Measurements from ENCODE around the gene CWC27. TPM values are rescaled to one million over a fixed set of nuclear protein-coding genes. Genes with fewer than 3 reads are reported as not detected.

Gene CWC27
- total RNA-seq, 1 donor from 2014 or later = 9.9 TPM

DNA sequence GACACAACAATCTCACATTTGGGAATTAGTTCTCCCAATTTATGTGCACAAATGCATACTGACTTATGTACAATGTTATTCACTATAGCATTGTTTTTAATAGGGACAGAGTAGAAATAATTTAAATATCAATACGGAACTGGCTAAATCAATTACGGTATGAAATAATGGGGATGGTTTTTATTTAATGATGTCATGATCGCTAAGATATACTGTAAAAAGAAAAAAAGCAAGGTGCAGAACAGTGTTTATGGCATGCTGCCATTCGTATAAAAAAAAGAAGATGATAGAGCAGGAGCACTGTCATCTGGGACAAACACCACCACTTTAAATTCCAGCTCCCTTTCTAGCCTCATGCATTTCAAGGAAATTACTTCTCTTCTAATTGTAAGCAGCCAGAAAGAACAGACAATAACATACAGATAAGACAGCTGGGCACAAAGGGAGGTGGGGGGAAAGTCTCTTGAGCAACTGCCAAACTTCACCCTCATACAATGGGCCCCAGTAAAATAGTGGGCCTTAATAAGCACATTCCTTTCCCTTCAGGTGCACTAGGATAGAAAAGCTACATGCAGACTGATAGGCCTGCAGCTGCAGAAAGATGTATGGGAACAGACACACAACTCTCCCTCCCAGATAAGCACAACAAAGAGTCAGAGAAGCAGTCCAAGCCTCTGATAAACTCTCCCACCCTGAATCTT lies 8.6 kb upstream of the CWC27 start:
- Histone ChIP-seq H3K9me3 (ENCODE audit: control insufficient read depth in 3 of 3, low read length in 3 of 3) (no peaks in the 10 kb centered on the region), H3K9ac (ENCODE audit: low read depth in 1 of 3, low read length in 3 of 3) (no peak overlapping the region), H3K27me3 (ENCODE audit: control insufficient read depth in 3 of 3, insufficient read depth in 3 of 3, low read length in 3 of 3) (no peaks in the 10 kb centered on the region), H3K36me3 (ENCODE audit: control insufficient read depth in 3 of 3, insufficient read depth in 3 of 3, low read length in 3 of 3) (peaks cover 0 to 8% (median 0%) of the 10 kb centered on the region in 3 donors), H3K4me1 (ENCODE audit: control insufficient read depth in 3 of 3, insufficient read depth in 3 of 3, low read length in 3 of 3) (peaks cover 0 to 9% (median 6%) of the 10 kb centered on the region in 3 donors), H3K4me3 (ENCODE audit: low read length in 3 of 3) (no peak overlapping the region), H3K27ac (ENCODE audit: low read depth, low read length) (no peak overlapping the region)

DNA sequence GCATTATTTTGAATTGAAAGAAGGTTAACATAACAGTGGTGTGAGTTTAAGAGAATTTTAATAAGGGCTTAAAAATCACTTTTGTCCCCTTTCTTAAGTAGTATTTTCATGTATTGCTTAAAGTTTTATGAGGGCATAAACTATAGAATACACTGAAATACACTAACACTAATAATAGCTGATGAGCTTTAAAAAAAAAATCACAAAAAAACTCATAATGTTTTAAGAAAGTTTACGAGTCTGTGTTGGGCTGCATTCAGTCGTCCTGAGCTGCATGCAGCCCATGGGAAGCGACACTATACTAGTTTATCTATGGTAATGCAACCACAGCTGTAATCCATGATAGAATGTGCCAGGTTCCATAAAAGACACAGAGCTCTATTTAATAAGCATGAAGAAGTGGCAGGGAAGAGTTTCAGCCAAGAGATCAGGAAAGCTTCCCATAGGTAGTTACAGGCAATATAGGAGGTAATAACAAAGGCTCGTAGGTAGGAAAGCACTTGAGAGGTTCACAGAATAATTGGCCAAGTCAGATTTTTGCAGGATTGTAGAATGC lies 4.7 kb upstream of the CWC27 start:
- Histone ChIP-seq H3K9ac (ENCODE audit: low read depth in 1 of 3, low read length in 3 of 3) (no peak overlapping the region), H3K4me3 (ENCODE audit: low read length in 3 of 3) (no peak overlapping the region), H3K27ac (ENCODE audit: low read depth, low read length) (no peak overlapping the region), H3K4me1 (ENCODE audit: control insufficient read depth in 3 of 3, insufficient read depth in 3 of 3, low read length in 3 of 3) (peaks cover 14 to 30% (median 28%) of the 10 kb centered on the region in 3 donors), H3K27me3 (ENCODE audit: control insufficient read depth in 3 of 3, insufficient read depth in 3 of 3, low read length in 3 of 3) (no peaks in the 10 kb centered on the region), H3K36me3 (ENCODE audit: control insufficient read depth in 3 of 3, insufficient read depth in 3 of 3, low read length in 3 of 3) (peaks cover 0 to 10% (median 0%) of the 10 kb centered on the region in 3 donors), H3K9me3 (ENCODE audit: control insufficient read depth in 3 of 3, low read length in 3 of 3) (no peaks in the 10 kb centered on the region)

DNA sequence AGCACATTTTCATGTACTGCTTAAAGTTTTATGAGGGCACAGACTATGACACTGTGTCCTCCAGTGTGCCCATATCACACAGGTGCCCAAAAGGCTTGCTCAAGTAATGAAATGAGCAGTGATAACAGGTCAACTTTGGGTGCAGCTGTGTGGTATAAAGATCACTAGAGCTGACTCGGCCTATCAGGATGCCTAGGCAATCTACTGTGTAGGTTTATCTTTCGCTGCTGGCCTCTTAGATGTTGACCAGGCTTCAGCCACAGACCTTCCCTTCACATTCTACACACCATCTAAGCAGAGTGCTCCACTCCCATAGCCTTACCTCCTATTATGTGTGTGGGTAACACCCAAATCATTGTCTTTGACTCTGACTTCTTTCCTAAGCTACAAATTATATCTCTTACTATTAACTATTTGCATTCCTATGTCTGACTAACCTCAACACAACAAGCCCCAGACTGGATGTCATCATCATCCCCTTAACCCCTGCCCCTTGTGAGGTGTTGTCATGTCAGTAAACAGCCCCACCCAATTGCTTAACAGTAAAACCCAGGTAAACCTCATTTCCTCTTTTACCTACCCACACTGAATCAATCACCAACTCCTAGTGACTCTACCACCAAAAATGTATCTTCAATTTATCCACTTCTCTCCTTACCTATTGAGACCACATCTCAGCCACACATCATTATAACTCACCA lies 2.8 kb upstream of the CWC27 start:
- H3K4me1 ChIP-seq (ENCODE audit: control insufficient read depth in 3 of 3, insufficient read depth in 3 of 3, low read length in 3 of 3) = peaks cover 18 to 43% (median 34%) of the 10 kb centered on the region in 3 donors
- H3K27ac ChIP-seq (ENCODE audit: low read depth, low read length) = no peak overlapping the region
- H3K4me3 ChIP-seq (ENCODE audit: low read length in 3 of 3) = peak overlapping the region in 1 of 3 donors; percentile 11
- no peaks in the 10 kb centered on the region for H3K27me3 ChIP-seq (ENCODE audit: control insufficient read depth in 3 of 3, insufficient read depth in 3 of 3, low read length in 3 of 3)
- H3K9ac ChIP-seq (ENCODE audit: low read depth in 1 of 3, low read length in 3 of 3) = no peak overlapping the region
- peaks cover 0 to 10% (median 0%) of the 10 kb centered on the region in 3 donors for H3K36me3 ChIP-seq (ENCODE audit: control insufficient read depth in 3 of 3, insufficient read depth in 3 of 3, low read length in 3 of 3)
- H3K9me3 ChIP-seq (ENCODE audit: control insufficient read depth in 3 of 3, low read length in 3 of 3) = no peaks in the 10 kb centered on the region

DNA sequence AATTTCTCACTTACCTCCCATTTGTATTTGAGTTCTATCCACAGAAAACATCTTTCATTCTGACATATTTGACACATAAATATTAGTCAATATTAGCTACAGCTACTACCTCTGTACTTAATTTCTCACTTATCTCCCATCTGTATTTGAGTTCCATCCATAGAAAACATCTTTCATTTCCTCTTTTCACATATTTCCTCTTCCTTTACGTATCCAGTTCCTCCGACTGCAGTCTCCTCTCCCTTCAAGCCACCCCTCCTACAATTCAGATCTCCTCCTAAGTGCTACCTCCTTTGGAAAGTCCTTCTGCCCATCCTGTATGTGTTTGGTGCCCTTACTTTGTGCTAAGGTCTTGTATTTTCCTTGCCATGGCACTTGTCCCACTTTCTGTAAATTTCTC lies 1.8 kb upstream of the CWC27 start:
- peaks cover 18 to 45% (median 34%) of the 10 kb centered on the region in 3 donors for H3K4me1 ChIP-seq (ENCODE audit: control insufficient read depth in 3 of 3, insufficient read depth in 3 of 3, low read length in 3 of 3)
- H3K27ac ChIP-seq (ENCODE audit: low read depth, low read length) = no peak overlapping the region
- H3K27me3 ChIP-seq (ENCODE audit: control insufficient read depth in 3 of 3, insufficient read depth in 3 of 3, low read length in 3 of 3) = no peaks in the 10 kb centered on the region
- H3K9ac ChIP-seq (ENCODE audit: low read depth in 1 of 3, low read length in 3 of 3) = peak overlapping the region; percentile 94 to 98 (median 97)
- no peaks in the 10 kb centered on the region for H3K9me3 ChIP-seq (ENCODE audit: control insufficient read depth in 3 of 3, low read length in 3 of 3)
- peak overlapping the region; percentile 92 to 95 (median 95) for H3K4me3 ChIP-seq (ENCODE audit: low read length in 3 of 3)
- H3K36me3 ChIP-seq (ENCODE audit: control insufficient read depth in 3 of 3, insufficient read depth in 3 of 3, low read length in 3 of 3) = peaks cover 0 to 10% (median 0%) of the 10 kb centered on the region in 3 donors

DNA sequence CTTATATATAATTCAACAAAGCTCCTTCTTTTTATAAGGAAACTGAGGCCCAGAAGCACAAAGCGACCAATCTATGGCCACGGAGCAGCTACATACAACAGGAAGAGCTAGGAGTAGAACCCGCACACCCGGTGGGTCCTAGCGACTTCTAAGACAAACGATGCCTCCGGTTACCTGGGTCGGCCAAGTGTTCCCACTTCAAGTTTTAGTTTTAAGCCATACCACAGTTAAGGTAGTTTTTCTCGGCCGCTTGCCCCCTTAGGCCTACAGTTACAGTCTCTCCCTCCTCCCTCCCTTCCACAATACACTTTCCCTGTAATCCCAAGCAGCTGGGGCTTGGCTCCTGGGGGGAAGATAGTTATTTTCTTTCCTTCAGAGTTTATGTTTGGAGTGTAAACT lies 772 bp upstream of the CWC27 start:
- H3K4me1 ChIP-seq (ENCODE audit: control insufficient read depth in 3 of 3, insufficient read depth in 3 of 3, low read length in 3 of 3) = peaks cover 18 to 45% (median 34%) of the 10 kb centered on the region in 3 donors
- H3K27ac ChIP-seq (ENCODE audit: low read depth, low read length) = peak overlapping the region; percentile 91
- peak overlapping the region; percentile 92 to 95 (median 95) for H3K4me3 ChIP-seq (ENCODE audit: low read length in 3 of 3)
- no peaks in the 10 kb centered on the region for H3K9me3 ChIP-seq (ENCODE audit: control insufficient read depth in 3 of 3, low read length in 3 of 3)
- H3K9ac ChIP-seq (ENCODE audit: low read depth in 1 of 3, low read length in 3 of 3) = peak overlapping the region; percentile 94 to 98 (median 97)
- peaks cover 0 to 10% (median 0%) of the 10 kb centered on the region in 3 donors for H3K36me3 ChIP-seq (ENCODE audit: control insufficient read depth in 3 of 3, insufficient read depth in 3 of 3, low read length in 3 of 3)
- no peaks in the 10 kb centered on the region for H3K27me3 ChIP-seq (ENCODE audit: control insufficient read depth in 3 of 3, insufficient read depth in 3 of 3, low read length in 3 of 3)

DNA sequence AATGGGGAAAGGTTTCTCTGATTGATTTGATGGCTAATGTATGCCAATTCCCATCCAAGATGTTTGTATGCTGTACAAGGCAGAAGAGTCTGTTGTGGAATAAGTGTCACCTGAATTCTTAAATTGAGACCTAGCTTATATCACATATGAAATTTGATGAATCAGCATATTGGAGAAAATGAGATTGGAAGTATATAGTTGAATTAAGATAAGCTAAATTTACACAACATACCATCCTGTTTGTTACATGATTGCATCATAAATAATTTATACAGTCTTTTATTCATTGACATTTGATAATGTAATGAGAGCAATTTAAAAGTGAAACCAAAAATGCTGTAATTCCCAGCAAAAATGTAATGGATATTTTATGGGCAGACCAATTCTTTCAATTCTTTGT lies 1.1 kb downstream of the CWC27 start:
- no peak overlapping the region for H3K9ac ChIP-seq (ENCODE audit: low read depth in 1 of 3, low read length in 3 of 3)
- H3K27me3 ChIP-seq (ENCODE audit: control insufficient read depth in 3 of 3, insufficient read depth in 3 of 3, low read length in 3 of 3) = no peaks in the 10 kb centered on the region
- H3K4me1 ChIP-seq (ENCODE audit: control insufficient read depth in 3 of 3, insufficient read depth in 3 of 3, low read length in 3 of 3) = peaks cover 18 to 39% (median 29%) of the 10 kb centered on the region in 3 donors
- H3K9me3 ChIP-seq (ENCODE audit: control insufficient read depth in 3 of 3, low read length in 3 of 3) = no peaks in the 10 kb centered on the region
- no peak overlapping the region for H3K27ac ChIP-seq (ENCODE audit: low read depth, low read length)
- peaks cover 0 to 3% (median under 1%) of the 10 kb centered on the region in 3 donors for H3K36me3 ChIP-seq (ENCODE audit: control insufficient read depth in 3 of 3, insufficient read depth in 3 of 3, low read length in 3 of 3)
- peak overlapping the region; percentile 92 to 95 (median 95) for H3K4me3 ChIP-seq (ENCODE audit: low read length in 3 of 3)

DNA sequence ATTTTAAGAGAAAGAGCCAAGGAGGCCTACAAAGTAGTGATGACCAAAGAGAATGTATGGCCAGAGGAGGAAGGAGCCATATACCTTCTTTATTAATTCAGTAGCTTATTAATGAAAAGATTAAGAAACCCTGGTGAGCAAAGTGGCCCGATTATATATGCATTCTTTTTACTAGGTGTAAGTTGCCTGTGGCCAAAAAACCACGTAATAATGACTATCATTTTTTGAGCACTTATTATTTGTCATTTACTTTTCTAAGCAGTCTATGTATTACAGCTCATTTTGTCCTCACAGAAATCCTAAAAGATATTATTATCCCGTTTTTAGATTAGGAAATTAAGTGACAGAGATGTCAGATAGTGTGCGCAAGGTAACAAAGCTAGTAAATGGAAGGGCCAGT lies 3.0 kb downstream of the CWC27 start:
- no peaks in the 10 kb centered on the region for H3K27me3 ChIP-seq (ENCODE audit: control insufficient read depth in 3 of 3, insufficient read depth in 3 of 3, low read length in 3 of 3)
- peaks cover 0 to 5% (median 4%) of the 10 kb centered on the region in 3 donors for H3K36me3 ChIP-seq (ENCODE audit: control insufficient read depth in 3 of 3, insufficient read depth in 3 of 3, low read length in 3 of 3)
- no peak overlapping the region for H3K27ac ChIP-seq (ENCODE audit: low read depth, low read length)
- peaks cover 10 to 29% (median 18%) of the 10 kb centered on the region in 3 donors for H3K4me1 ChIP-seq (ENCODE audit: control insufficient read depth in 3 of 3, insufficient read depth in 3 of 3, low read length in 3 of 3)
- no peak overlapping the region for H3K9ac ChIP-seq (ENCODE audit: low read depth in 1 of 3, low read length in 3 of 3)
- no peak overlapping the region for H3K4me3 ChIP-seq (ENCODE audit: low read length in 3 of 3)
- H3K9me3 ChIP-seq (ENCODE audit: control insufficient read depth in 3 of 3, low read length in 3 of 3) = no peaks in the 10 kb centered on the region

DNA sequence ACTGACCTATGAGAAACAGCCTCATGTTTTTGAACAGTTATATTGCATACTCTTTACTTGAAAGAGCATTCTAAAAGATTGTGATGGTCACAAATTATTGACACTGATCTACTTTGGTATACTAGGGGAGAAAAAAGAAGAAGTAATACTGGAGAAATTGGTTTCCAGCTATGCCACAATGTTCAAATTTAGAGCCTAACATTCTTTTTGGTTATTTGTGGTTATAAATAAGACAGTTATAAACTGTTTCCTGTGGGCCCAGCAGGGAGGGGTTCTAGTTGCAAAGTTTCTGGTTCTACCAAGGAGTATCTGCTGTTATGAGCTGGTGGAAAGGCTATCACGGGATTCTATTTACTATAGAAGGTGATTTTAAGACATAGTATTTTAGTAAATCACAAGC lies 4.8 kb downstream of the CWC27 start:
- no peaks in the 10 kb centered on the region for H3K9me3 ChIP-seq (ENCODE audit: control insufficient read depth in 3 of 3, low read length in 3 of 3)
- H3K36me3 ChIP-seq (ENCODE audit: control insufficient read depth in 3 of 3, insufficient read depth in 3 of 3, low read length in 3 of 3) = peaks cover 0 to 5% (median 4%) of the 10 kb centered on the region in 3 donors
- H3K4me1 ChIP-seq (ENCODE audit: control insufficient read depth in 3 of 3, insufficient read depth in 3 of 3, low read length in 3 of 3) = peaks cover 3 to 17% (median 7%) of the 10 kb centered on the region in 3 donors
- H3K27ac ChIP-seq (ENCODE audit: low read depth, low read length) = no peak overlapping the region
- H3K4me3 ChIP-seq (ENCODE audit: low read length in 3 of 3) = no peak overlapping the region
- H3K9ac ChIP-seq (ENCODE audit: low read depth in 1 of 3, low read length in 3 of 3) = no peak overlapping the region
- no peaks in the 10 kb centered on the region for H3K27me3 ChIP-seq (ENCODE audit: control insufficient read depth in 3 of 3, insufficient read depth in 3 of 3, low read length in 3 of 3)

DNA sequence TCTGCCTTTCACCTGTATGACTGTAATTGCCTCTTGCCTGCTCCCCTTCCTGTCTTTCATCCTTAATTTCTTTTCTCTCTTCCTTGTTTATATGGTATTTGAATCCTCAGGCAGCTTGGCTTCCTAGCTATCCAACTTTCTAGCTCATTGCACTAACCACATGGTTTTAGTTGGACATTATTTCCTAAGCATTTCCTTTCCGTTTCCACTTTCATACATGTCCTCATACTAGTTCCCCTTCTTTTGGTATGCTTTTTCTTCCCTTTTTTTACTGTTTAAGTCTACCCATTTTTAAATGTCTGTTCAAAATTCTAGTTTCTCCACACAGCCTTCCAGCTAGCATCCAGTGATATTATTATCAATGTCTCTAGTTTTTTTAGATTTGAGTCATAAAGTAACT lies 6.6 kb downstream of the CWC27 start:
- Histone ChIP-seq H3K27ac (ENCODE audit: low read depth, low read length) (no peak overlapping the region), H3K4me1 (ENCODE audit: control insufficient read depth in 3 of 3, insufficient read depth in 3 of 3, low read length in 3 of 3) (peaks cover 0 to 6% (median 0%) of the 10 kb centered on the region in 3 donors), H3K36me3 (ENCODE audit: control insufficient read depth in 3 of 3, insufficient read depth in 3 of 3, low read length in 3 of 3) (peaks cover 0 to 5% (median 4%) of the 10 kb centered on the region in 3 donors), H3K4me3 (ENCODE audit: low read length in 3 of 3) (no peak overlapping the region), H3K9ac (ENCODE audit: low read depth in 1 of 3, low read length in 3 of 3) (no peak overlapping the region), H3K9me3 (ENCODE audit: control insufficient read depth in 3 of 3, low read length in 3 of 3) (no peaks in the 10 kb centered on the region), H3K27me3 (ENCODE audit: control insufficient read depth in 3 of 3, insufficient read depth in 3 of 3, low read length in 3 of 3) (no peaks in the 10 kb centered on the region)

All from skeletal muscle tissue (tissue), 4 donors.